HFF-Myc (cell line): ENCODE results near the gene NFKBIA.
"Not testable (repeated sequence)": the region's sequence is repeated elsewhere in the genome, so short reads cannot be mapped to it uniquely, and the experiment has no call there.

Experiments used
- DNase-seq: peaks from one replicate; pipeline ENCODE4 v3.0.0-alpha.2; 2011; ENCODE audit warnings: low read depth; ENCODE audit errors: extremely low read depth
- H3K4me3 ChIP-seq: replicated peaks from 2 replicates; pipeline ENCODE4 v1.5.1; 2011; ENCODE audit warnings: low read depth, mild to moderate bottlenecking, control low read depth, low read length
- CTCF ChIP-seq: IDR thresholded peaks from 2 replicates; pipeline ENCODE4 v1.5.1; 2012; ENCODE audit warnings: mild to moderate bottlenecking, low read depth, low read length, control low read depth; ENCODE audit errors: missing control alignments

NFKBIA gene

GRCh38 chr14:35399083-35399937 is 5.2 kb downstream of the NFKBIA start:
- TF ChIP-seq CTCF, result no peak
- no peak overlapping the region for H3K4me3 ChIP-seq
- no peak for DNase-seq

- no peak for TF ChIP-seq CTCF
- DNase-seq, result no peak
Observed at GRCh38 chr14:35398071-35398584, 6.4 kb downstream of the NFKBIA start.

GRCh38 chr14:35396610-35397009 is 7.9 kb downstream of the NFKBIA start:
- not testable (repeated sequence) for DNase-seq

More at GRCh38 chr14:35398071-35398584, 6.4 kb downstream of the NFKBIA start:
- no peak overlapping the region for H3K4me3 ChIP-seq

GRCh38 chr14:35395283-35395682 is 9.3 kb downstream of the NFKBIA start:
- DNase-seq, result no peak
- TF ChIP-seq CTCF, result no peak

More at GRCh38 chr14:35396610-35397009, 7.9 kb downstream of the NFKBIA start:
- not testable (repeated sequence) for H3K4me3 ChIP-seq

GRCh38 chr14:35394326-35395013 is 10.1 kb downstream of the NFKBIA start:
- no peak for DNase-seq
- TF ChIP-seq CTCF, result no peak

More at GRCh38 chr14:35395283-35395682, 9.3 kb downstream of the NFKBIA start:
- H3K4me3 ChIP-seq, result no peak overlapping the region

GRCh38 chr14:35393826-35394225 is 10.7 kb downstream of the NFKBIA start:
- DNase-seq, result no peak
- TF ChIP-seq CTCF, result no peak
- H3K4me3 ChIP-seq, result no peak overlapping the region

More at GRCh38 chr14:35394326-35395013, 10.1 kb downstream of the NFKBIA start:
- no peak overlapping the region for H3K4me3 ChIP-seq

- no peak for TF ChIP-seq CTCF
- DNase-seq, result no peak
- H3K4me3 ChIP-seq, result no peak overlapping the region
Observed at GRCh38 chr14:35392103-35392502, 12.4 kb downstream of the NFKBIA start.
